GF-D8 (cell line): ENCODE data around the gene CCDC15.

Source experiments
- DNase-seq: peaks from one replicate; lab custom pipeline; 2025; lab: John Stamatoyannopoulos, UW

Gene CCDC15

DNA sequence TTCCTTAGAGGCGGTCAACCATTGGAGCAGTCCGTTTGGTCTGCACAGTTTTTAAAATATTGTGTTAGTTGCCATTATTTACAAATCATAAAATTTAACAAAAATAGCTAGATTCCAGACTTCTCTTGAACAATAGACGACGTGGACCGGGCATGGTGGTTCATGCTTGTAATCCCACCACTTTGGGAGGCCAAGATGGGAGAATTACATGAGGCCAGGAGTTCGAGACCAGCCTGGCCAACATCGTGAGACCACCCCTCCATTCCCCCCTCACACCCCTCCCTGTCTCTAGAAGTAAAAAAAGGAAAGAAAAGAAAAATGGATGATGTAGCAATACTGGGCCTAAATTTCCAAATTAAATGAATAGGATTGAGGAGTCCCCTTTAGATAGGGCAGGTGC lies 110.1 kb downstream of the CCDC15 start:
- no peak for DNase-seq

DNA sequence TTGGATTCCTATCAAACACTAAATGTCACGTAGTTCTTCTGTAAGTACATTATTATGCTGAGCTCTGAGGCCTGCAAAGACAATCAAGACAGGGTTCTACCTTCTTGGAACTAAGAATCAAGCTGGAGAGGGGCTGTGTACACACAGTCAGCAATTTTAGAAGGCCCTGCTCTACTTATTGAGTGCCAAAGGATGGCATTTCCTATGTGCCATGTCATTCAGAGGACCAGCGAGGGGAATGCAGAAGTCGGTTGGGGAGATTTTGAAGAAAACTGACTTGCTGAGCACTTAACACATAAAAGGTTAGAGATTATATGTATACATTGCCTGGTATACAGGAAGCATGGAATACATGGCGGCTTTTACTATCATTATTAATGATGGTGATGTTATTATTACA lies 114.4 kb downstream of the CCDC15 start:
- DNase-seq = no peak

GRCh38 chr11:125069008-125069407 lies 115.0 kb downstream of the CCDC15 start:
- no peak for DNase-seq

- DNase-seq = peak; percentile 92
These were observed 115.8 kb downstream of the CCDC15 start for GRCh38 chr11:125069796-125070195.

- DNase-seq = peak; percentile 100
These were observed 116.8 kb downstream of the CCDC15 start for GRCh38 chr11:125070699-125071254.

DNA sequence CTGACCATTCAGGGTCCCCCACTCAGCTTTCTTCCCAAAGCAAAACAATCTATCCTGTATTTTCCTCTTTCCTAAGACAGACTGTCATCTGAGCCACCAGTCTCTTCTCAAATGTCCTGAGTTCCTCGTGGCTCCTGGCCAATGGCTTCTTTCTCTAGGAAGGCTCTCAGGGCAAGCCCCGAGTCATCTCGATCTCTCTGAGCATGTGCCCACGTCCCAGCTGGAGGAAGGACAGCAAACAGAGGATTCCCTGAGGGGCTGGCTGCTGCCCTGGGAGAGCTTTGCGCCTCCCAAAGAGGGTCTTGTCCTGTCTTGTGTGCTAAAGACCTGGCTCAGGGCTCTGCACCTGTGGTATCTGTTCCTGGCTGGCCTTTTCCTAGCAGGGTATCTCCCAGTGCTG lies 117.4 kb downstream of the CCDC15 start:
- DNase-seq = no peak

DNA sequence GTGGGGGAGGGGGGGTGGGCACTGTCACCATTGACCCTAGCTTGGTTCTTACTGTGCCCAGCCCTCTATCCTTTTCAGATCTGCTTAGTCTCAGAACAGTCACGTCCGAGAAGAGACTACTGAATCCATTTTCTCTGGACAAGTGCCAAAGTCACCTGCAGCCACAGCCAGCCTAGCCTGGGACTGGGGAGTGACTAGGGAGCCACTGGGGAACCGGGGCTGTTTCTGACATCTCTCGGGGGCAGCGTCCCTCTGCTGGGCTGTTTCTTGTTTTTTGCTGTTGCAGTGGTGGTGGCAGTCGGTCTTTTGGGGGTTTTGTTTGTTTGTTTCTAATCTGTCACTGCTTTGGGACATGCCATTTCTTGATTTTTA lies 117.8 kb downstream of the CCDC15 start:
- no peak for DNase-seq

GRCh38 chr11:125072218-125072960 lies 118.4 kb downstream of the CCDC15 start:
- DNase-seq = no peak

- DNase-seq = no peak
These were observed 119.1 kb downstream of the CCDC15 start for GRCh38 chr11:125072961-125073590.

DNA sequence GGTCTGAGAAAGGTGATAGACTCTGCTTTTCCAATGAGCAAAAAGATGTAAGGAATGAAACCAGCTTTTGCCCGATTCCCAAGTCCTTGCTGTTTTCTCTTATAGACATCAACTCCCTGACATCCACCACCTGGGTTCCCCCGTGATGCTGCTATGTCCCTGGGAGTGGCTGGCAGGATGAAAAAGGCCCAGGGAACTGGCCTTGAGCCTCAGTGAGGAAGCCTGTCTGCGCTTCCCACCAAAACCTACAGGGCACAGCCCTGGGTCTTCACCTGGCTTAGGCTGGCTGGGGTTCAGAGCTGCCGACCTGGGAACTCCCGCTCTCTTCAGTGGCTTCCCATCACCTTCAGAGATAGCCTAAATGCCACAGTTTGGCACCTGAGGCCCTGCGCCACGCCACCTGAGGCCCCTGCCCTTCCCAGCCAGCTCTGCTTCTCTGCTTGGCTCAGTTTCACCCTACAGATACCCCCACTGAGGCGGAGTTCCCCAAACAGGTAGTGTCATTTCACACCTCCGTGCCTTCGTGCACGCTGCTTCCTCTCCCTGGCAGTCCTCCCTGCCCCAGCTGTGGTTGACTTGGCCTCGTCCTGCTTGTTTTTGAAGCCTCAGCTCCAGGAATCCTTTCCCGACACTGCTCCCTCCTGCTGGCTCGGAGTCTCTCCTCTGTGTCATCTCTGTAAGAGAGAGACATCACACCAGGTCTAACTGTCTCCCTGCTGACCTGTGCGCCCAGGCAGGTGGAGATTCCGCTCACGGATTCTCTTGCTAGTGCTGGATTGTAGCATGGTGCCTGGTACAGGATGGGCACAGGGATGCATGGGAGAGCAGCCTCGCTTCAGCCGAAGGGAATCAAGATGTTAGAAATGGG lies 119.8 kb downstream of the CCDC15 start:
- no peak for DNase-seq

DNA sequence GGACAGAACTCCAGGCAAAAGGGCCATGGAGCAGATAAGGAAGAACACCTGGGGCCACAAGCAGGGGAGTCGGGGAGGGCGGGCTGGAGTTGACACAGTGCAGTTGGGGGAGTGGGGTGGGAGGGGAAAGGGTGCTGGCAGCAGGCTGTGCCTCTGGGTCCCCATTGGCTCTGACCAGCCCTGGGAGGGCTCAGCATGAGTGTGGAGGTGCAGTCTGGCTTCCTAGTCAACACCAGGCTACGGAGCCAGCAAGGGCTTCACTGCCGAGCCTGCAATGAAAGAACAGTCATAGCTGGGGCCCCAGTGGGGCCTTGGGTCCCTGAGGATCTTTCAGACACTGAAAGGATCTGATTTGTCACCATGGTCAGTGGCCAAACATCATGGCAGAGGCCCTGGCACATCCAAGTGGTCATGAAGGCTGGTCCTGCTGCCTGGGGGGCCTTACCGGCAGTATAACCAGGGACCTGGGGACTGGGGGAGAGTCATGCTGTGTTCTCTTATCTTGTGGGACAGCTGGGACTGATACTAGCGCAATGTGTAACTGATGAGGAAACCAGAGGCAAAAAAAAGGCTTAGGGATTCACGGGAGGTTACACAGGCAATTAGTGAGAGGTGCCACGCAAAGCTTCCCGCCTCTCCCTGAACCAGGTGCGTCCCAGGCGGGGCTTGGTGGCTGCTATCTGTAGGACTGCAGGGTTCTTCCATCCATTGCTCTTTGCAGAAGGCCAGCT lies 120.7 kb downstream of the CCDC15 start:
- no peak for DNase-seq

- no peak for DNase-seq
These were observed 121.2 kb downstream of the CCDC15 start for GRCh38 chr11:125075242-125075625.

DNA sequence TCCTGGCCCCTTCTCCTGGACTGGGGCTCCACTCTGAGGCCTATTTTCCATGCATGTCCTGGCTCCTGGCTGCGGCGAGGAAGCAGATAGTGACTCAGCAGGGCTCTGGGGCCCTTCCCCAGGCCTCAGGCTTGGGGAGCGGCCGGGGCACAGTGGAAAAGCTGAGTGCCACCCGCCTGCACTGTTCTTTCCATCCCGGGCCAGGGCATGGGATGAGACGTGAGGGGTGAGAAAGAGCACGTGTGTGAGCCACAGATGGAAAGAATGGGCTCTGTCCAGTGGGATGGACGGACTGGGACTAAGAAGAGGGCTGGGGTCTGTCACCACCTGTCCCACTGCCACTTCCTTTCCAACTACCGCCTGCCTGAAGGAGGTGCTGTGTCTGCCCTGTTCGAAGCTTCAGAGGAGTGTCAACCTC lies 121.9 kb downstream of the CCDC15 start:
- no peak for DNase-seq

DNA sequence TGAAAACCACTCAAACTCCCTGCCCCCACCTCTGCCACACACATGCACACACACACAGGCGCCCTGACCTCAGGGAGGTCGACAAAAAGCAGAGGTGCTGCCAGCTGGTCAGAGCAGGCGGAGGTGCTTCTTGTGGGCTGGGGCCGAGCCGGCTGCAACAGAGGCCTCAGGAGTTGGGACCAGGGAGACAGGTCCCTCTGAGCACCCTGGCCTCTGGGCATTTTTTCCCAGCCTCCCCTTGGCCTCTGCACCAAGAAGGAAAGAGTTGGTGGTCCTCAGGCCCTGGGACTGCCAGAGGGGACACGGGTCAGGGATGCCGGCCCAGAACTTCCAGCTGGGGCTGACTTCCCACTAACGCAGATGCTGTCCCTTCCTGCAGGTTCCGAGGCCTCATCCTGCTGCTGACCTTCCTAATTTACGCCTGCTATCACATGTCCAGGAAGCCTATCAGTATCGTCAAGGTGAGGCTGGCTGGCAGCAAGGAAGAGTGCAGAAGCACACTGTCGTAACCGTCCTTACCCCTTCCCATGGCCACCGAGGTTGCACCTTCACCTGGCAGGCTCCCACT lies 122.5 kb downstream of the CCDC15 start:
- DNase-seq = no peak

- DNase-seq = no peak
These were observed 124.0 kb downstream of the CCDC15 start for GRCh38 chr11:125078016-125078415.

GRCh38 chr11:125078516-125079140 lies 124.6 kb downstream of the CCDC15 start:
- no peak for DNase-seq

- DNase-seq = no peak
These were observed 125.3 kb downstream of the CCDC15 start for GRCh38 chr11:125079151-125079877.

DNA sequence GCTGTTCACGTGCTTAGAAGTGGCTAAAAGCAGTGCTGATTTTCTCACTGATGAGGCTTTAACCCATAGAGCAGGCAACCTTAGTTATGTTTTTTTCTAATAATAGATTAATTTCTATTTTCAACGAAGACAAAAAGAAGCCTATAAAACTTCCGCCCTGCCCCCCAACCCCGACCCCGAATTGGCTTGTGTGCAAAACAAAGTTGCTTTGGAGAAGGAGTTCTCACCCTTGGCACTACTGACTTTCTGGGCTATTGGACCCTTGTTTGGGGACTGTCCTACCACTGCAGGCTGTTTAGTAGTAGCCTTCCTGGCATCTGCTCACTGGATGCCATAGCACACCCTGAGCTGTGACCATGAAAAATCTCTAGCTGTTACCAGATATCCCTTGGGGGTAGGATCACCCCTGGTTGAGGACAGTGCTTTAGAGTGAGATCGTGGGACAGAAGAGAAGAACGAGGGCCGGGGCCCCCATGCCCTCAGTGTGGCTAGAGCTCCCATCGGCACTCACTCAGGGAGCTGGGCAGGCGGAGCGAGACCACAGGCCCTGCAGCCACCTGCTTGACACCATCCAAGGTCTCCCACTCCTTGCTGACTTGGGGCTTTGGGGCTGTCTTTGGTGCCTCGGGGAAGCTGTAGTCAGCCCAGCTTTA lies 126.0 kb downstream of the CCDC15 start:
- no peak for DNase-seq

GRCh38 chr11:125080531-125080911 lies 126.5 kb downstream of the CCDC15 start:
- DNase-seq = no peak
